SK-N-SH (cell line): ENCODE measurements around the gene RFTN1. TPM values are rescaled to one million over a fixed set of nuclear protein-coding genes. Genes with fewer than 3 reads are reported as not detected.

ENCODE experiments used
- CTCF ChIA-PET: fragments of 300-600, 350-600 bp; formaldehyde crosslinking; extraction: SDS; loops from one replicate; lab custom pipeline; 2021; lab: Yijun Ruan, JAX
- POLR2A ChIA-PET: fragments of 350-600 bp; sonication (Branson Sonifier 250); formaldehyde crosslinking; extraction: SDS; loops from one replicate; lab custom pipeline; 2020; ENCODE audit warnings: antibody characterized with exemption, inconsistent platforms; lab: Yijun Ruan, JAX
- DNase-seq: peaks from one replicate; pipeline ENCODE4 v3.0.0; 2012
- H2AFZ ChIP-seq: fragments of 200-600 bp; sonication (generic); 2 replicates; pipeline ENCODE4 v1.8.1; 2016; ENCODE audit warnings: antibody characterized with exemption, mild to moderate bottlenecking, low read depth
- H3F3A ChIP-seq: fragments of 200-600 bp; sonication (generic); replicated peaks from 2 replicates; pipeline ENCODE3; 2016; ENCODE audit warnings: antibody characterized with exemption, mild to moderate bottlenecking; ENCODE audit not compliant: insufficient read depth
- H3K27ac ChIP-seq, 2 experiments: fragments of 200-500 bp in 1 of 2; fragments of 200-600 bp in 1 of 2; sonication (Bioruptor generic) in 1 of 2; sonication (generic), shearing (Covaris generic) in 1 of 2; 2 replicates each; pipeline versions ENCODE4 v1.5.1 to v1.6.1; 2014 to 2016; ENCODE audit warnings: low read depth in 2 of 2, inconsistent platforms in 1 of 2, low read length in 1 of 2, mild to moderate bottlenecking in 1 of 2, mixed read lengths in 1 of 2
- H3K27me3 ChIP-seq: fragments of 200-600 bp; sonication (generic), shearing (Covaris generic); 2 replicates; pipeline ENCODE4 v1.6.1; 2016; ENCODE audit warnings: mixed run types; ENCODE audit not compliant: insufficient read depth
- H3K36me3 ChIP-seq, 2 experiments: fragments of 200-500 bp in 1 of 2; fragments of 200-600 bp in 1 of 2; sonication (Bioruptor generic) in 1 of 2; sonication (generic) in 1 of 2; replicated peaks in 1 of 2; 2 replicates each; pipeline versions ENCODE3 to v1.5.1; 2014 to 2016; ENCODE audit warnings: low read length in 1 of 2, mild to moderate bottlenecking in 1 of 2; ENCODE audit not compliant: insufficient read depth in 2 of 2, control insufficient read depth in 1 of 2
- H3K4me1 ChIP-seq, 2 experiments: fragments of 200-500 bp in 1 of 2; fragments of 200-600 bp in 1 of 2; sonication (Bioruptor generic) in 1 of 2; sonication (generic), shearing (Covaris generic) in 1 of 2; 2 replicates each; pipeline versions ENCODE4 v1.5.1 to v1.6.1; 2014 to 2016; ENCODE audit warnings: low read depth in 1 of 2, low read length in 1 of 2, mixed run types in 1 of 2; ENCODE audit not compliant: insufficient read depth in 2 of 2, control insufficient read depth in 1 of 2
- H3K4me2 ChIP-seq: fragments of 200-600 bp; sonication (generic), shearing (Covaris generic); 2 replicates; pipeline ENCODE4 v1.6.1; 2017; ENCODE audit warnings: mixed run types
- H3K4me3 ChIP-seq, 2 experiments: fragments of 200-500 bp in 1 of 2; fragments of 200-600 bp in 1 of 2; sonication (Bioruptor generic) in 1 of 2; sonication (generic), shearing (Covaris generic) in 1 of 2; 2 replicates each; pipeline versions ENCODE4 v1.5.1 to v1.8.1; 2014 to 2016; ENCODE audit warnings: low read depth in 2 of 2, inconsistent platforms in 1 of 2, low read length in 1 of 2, mild to moderate bottlenecking in 1 of 2, mixed read lengths in 1 of 2, moderate library complexity in 1 of 2
- H3K79me2 ChIP-seq: fragments of 200-600 bp; sonication (generic); 2 replicates; pipeline ENCODE4 v1.8.1; 2017; ENCODE audit warnings: mild to moderate bottlenecking; ENCODE audit not compliant: insufficient read depth
- H3K9ac ChIP-seq: fragments of 200-600 bp; sonication (generic); 2 replicates; pipeline ENCODE4 v1.6.1; 2017; ENCODE audit warnings: mixed run types
- H3K9me2 ChIP-seq: fragments of 200-600 bp; sonication (generic); 2 replicates; pipeline ENCODE4 v1.6.1; 2017; ENCODE audit warnings: mixed run types
- H3K9me3 ChIP-seq: fragments of 200-600 bp; sonication (generic); 2 replicates; pipeline ENCODE4 v1.6.1; 2017; ENCODE audit warnings: mixed run types, mild to moderate bottlenecking, moderate library complexity
- H4K20me1 ChIP-seq: fragments of 200-600 bp; sonication (generic); 2 replicates; pipeline ENCODE4 v1.6.1; 2017; ENCODE audit warnings: mild to moderate bottlenecking, mixed run types; ENCODE audit not compliant: insufficient read depth
- CHD2 ChIP-seq: fragments of 150-350 bp; IDR thresholded peaks from 2 replicates; pipeline ENCODE4 v1.6.1; 2018; ENCODE audit warnings: low read length; ENCODE audit not compliant: partially characterized antibody
- FOSL2 ChIP-seq: IDR thresholded peaks from 2 replicates; pipeline ENCODE4 v1.4.0; 2012; ENCODE audit warnings: low read depth, mild to moderate bottlenecking, moderate library complexity, borderline replicate concordance
- FOXJ3 ChIP-seq: sonication (generic); formaldehyde crosslinking; IDR thresholded peaks from 2 replicates; pipeline ENCODE4 v1.5.1; 2020; ENCODE audit warnings: mild to moderate bottlenecking, missing genetic modification reagents
- JUND ChIP-seq: IDR thresholded peaks from 2 replicates; pipeline ENCODE4 v1.4.0; 2012
- MXI1 ChIP-seq: IDR thresholded peaks from 2 replicates; pipeline ENCODE4 v1.6.1; 2012; ENCODE audit warnings: mild to moderate bottlenecking, low read depth, low read length, improper control_type of control experiment
- NRF1 ChIP-seq: IDR thresholded peaks from 2 replicates; pipeline ENCODE4 v1.6.1; 2012; ENCODE audit warnings: low read depth, mild to moderate bottlenecking, low read length
- POLR2AphosphoS5 ChIP-seq: IDR thresholded peaks from 2 replicates; pipeline ENCODE4 v1.6.1; 2012; ENCODE audit warnings: low read depth, low read length
- RCOR1 ChIP-seq: fragments of 150-350 bp; IDR thresholded peaks from 2 replicates; pipeline ENCODE4 v1.6.1; 2017; ENCODE audit warnings: antibody characterized with exemption, low read length
- RXRA ChIP-seq: IDR thresholded peaks from 2 replicates; pipeline ENCODE4 v1.4.0; 2012; ENCODE audit warnings: low read depth, mild to moderate bottlenecking, borderline replicate concordance
- SIN3A ChIP-seq: IDR thresholded peaks from 2 replicates; pipeline ENCODE4 v1.6.1; 2012; ENCODE audit warnings: low read depth, mild to moderate bottlenecking, low read length, moderate library complexity, borderline replicate concordance
- TAF1 ChIP-seq: IDR thresholded peaks from 2 replicates; pipeline ENCODE4 v1.6.1; 2012; ENCODE audit warnings: low read depth, mild to moderate bottlenecking, low read length, moderate library complexity, borderline replicate concordance
- TCF12 ChIP-seq: IDR thresholded peaks from 2 replicates; pipeline ENCODE4 v1.4.0; 2012
- TEAD4 ChIP-seq: IDR thresholded peaks from 2 replicates; pipeline ENCODE4 v1.4.0; 2012; ENCODE audit warnings: mild to moderate bottlenecking, borderline replicate concordance; ENCODE audit not compliant: insufficient read depth
- WGBS: methylation state at CpG from one replicate; pipeline ENCODE4 v1.1.6; 2017; ENCODE audit warnings: low lambda C conversion rate; 5-methylcytosine and 5-hydroxymethylcytosine counted together
- polyA plus RNA-seq, 3 experiments: library from polyadenylated mRNA; depleted of rRNA; stranded (reverse); fragments of >200 nt; gene quantifications; 2 replicates each; pipeline ENCODE4 v1.2.3, GENCODE V29; 2012
- TF ChIP-seq, protein P1 (sequence below): IDR thresholded peaks from 2 replicates; pipeline ENCODE4 v1.6.1; 2012; ENCODE audit warnings: mild to moderate bottlenecking, low read depth, low read length, moderate library complexity
- TF ChIP-seq, protein P2 (sequence below): fragments of 150-350 bp; IDR thresholded peaks from 2 replicates; pipeline ENCODE4 v1.6.1; 2016; ENCODE audit warnings: mild to moderate bottlenecking, low read depth, low read length
- TF ChIP-seq, protein P3 (sequence below): IDR thresholded peaks from 2 replicates; pipeline ENCODE4 v1.4.0; 2012; ENCODE audit warnings: low read depth, borderline replicate concordance
- TF ChIP-seq, protein P4 (sequence below): IDR thresholded peaks from 2 replicates; pipeline ENCODE4 v1.4.0; 2012; ENCODE audit warnings: low read depth
- TF ChIP-seq, protein P5 (sequence below): IDR thresholded peaks from 2 replicates; pipeline ENCODE4 v1.4.0; 2012; ENCODE audit warnings: low read depth, borderline replicate concordance

The RFTN1 gene
- polyA plus RNA-seq, 1 of the 3 experiments (the other 2 are of a cell fraction): 21.2 TPM

DNA sequence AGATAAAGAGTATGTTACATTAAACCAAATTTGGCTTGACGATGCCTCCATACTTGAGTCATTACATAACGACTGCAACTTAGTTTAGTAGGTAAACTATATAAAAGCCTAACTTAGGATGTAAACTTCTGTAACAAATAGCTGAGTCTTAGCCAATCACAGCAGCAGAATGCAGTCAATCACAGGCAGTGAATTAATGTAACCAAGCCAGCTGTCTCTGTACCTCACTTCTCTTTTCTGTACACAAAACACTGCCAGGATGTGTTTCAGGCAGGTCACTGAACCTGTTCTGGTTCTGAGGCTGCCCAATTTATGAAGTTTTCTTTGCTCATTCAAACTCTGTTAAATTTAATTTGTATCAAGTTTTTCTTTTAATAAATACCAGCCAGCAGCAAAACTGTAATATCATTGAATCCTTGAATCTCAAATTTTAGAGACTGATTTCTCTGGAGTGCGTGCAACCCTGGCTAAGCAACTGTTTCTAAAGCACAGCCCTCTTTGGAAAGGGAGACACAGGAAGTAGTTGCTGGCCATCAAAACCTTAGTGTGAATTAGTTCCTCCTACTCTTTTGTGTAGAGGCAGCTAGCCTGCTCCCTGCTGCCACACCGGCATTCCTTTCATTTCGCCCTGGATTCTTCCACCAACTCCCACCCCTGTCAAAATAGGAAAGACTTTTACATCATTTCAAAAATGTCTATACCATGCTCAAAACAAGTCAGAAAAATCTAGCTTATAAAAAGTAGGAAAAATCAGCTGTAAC, 15.2 kb downstream of the RFTN1 start:
- Histone ChIP-seq H3K9ac (no peak overlapping the region), H4K20me1 (no peaks in the 10 kb centered on the region), H3K9me3 (no peaks in the 10 kb centered on the region), H2AFZ (no peak overlapping the region), H3K27me3 (no peaks in the 10 kb centered on the region), H3K79me2 (peaks cover 60% of the 10 kb centered on the region), H3K4me1 (peaks cover 12 to 45% of the 10 kb centered on the region in 2 experiments), H3F3A (peaks cover 13% of the 10 kb centered on the region), H3K27ac (peak overlapping the region in 1 of 2 experiments; percentile 28; a peak in 1 of 4 replicates), H3K36me3 (peaks cover 8 to 11% of the 10 kb centered on the region in 2 experiments), H3K4me2 (no peak overlapping the region), H3K4me3 (no peak overlapping the region), H3K9me2 (no peaks in the 10 kb centered on the region)
- ChIA-PET CTCF (interaction anchor here (1.1 to 2.6 kb wide), 5 partner anchors 8 to 208 kb away, joined by 3 to 11 read pairs (median 4); no protein-coding TSS in a partner anchor), POLR2A (interaction anchor here (0.9 to 1.2 kb wide), 2 partner anchors 18 kb away, joined by 3 read pairs; no protein-coding TSS in a partner anchor)
- DNase-seq: no peak
- WGBS: 96% methylated on average over 5 of the region's 5 CpGs
- no peak for TF ChIP-seq SIN3A
- no peak for TF ChIP-seq JUND
- TF ChIP-seq TCF12: no peak
- TF ChIP-seq, protein P1, sequence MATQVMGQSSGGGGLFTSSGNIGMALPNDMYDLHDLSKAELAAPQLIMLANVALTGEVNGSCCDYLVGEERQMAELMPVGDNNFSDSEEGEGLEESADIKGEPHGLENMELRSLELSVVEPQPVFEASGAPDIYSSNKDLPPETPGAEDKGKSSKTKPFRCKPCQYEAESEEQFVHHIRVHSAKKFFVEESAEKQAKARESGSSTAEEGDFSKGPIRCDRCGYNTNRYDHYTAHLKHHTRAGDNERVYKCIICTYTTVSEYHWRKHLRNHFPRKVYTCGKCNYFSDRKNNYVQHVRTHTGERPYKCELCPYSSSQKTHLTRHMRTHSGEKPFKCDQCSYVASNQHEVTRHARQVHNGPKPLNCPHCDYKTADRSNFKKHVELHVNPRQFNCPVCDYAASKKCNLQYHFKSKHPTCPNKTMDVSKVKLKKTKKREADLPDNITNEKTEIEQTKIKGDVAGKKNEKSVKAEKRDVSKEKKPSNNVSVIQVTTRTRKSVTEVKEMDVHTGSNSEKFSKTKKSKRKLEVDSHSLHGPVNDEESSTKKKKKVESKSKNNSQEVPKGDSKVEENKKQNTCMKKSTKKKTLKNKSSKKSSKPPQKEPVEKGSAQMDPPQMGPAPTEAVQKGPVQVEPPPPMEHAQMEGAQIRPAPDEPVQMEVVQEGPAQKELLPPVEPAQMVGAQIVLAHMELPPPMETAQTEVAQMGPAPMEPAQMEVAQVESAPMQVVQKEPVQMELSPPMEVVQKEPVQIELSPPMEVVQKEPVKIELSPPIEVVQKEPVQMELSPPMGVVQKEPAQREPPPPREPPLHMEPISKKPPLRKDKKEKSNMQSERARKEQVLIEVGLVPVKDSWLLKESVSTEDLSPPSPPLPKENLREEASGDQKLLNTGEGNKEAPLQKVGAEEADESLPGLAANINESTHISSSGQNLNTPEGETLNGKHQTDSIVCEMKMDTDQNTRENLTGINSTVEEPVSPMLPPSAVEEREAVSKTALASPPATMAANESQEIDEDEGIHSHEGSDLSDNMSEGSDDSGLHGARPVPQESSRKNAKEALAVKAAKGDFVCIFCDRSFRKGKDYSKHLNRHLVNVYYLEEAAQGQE: no peak
- no peak for TF ChIP-seq CHD2
- no peak for TF ChIP-seq FOSL2
- no peak for TF ChIP-seq FOXJ3 (CRISPR knock-in tag)
- TF ChIP-seq, protein P2, sequence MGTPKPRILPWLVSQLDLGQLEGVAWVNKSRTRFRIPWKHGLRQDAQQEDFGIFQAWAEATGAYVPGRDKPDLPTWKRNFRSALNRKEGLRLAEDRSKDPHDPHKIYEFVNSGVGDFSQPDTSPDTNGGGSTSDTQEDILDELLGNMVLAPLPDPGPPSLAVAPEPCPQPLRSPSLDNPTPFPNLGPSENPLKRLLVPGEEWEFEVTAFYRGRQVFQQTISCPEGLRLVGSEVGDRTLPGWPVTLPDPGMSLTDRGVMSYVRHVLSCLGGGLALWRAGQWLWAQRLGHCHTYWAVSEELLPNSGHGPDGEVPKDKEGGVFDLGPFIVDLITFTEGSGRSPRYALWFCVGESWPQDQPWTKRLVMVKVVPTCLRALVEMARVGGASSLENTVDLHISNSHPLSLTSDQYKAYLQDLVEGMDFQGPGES: no peak
- no peak for TF ChIP-seq NRF1
- TF ChIP-seq, protein P3, sequence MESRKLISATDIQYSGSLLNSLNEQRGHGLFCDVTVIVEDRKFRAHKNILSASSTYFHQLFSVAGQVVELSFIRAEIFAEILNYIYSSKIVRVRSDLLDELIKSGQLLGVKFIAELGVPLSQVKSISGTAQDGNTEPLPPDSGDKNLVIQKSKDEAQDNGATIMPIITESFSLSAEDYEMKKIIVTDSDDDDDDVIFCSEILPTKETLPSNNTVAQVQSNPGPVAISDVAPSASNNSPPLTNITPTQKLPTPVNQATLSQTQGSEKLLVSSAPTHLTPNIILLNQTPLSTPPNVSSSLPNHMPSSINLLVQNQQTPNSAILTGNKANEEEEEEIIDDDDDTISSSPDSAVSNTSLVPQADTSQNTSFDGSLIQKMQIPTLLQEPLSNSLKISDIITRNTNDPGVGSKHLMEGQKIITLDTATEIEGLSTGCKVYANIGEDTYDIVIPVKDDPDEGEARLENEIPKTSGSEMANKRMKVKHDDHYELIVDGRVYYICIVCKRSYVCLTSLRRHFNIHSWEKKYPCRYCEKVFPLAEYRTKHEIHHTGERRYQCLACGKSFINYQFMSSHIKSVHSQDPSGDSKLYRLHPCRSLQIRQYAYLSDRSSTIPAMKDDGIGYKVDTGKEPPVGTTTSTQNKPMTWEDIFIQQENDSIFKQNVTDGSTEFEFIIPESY: no peak
- no peak for TF ChIP-seq RCOR1
- TF ChIP-seq, protein P4, sequence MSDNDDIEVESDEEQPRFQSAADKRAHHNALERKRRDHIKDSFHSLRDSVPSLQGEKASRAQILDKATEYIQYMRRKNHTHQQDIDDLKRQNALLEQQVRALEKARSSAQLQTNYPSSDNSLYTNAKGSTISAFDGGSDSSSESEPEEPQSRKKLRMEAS: no peak
- no peak for TF ChIP-seq RXRA
- no peak for TF ChIP-seq TAF1
- TF ChIP-seq TEAD4: no peak
- TF ChIP-seq, protein P5, sequence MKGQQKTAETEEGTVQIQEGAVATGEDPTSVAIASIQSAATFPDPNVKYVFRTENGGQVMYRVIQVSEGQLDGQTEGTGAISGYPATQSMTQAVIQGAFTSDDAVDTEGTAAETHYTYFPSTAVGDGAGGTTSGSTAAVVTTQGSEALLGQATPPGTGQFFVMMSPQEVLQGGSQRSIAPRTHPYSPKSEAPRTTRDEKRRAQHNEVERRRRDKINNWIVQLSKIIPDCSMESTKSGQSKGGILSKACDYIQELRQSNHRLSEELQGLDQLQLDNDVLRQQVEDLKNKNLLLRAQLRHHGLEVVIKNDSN: no peak
- no peak for TF ChIP-seq POLR2AphosphoS5
- no peak for TF ChIP-seq MXI1
